ENCODE results near the gene MIB2.

The MIB2 gene

GRCh38 chr1:1614204-1614953, 921 bp upstream of the MIB2 start:
- peak; percentile 76 for DNase-seq (ENCODE audit: low spot score)

- no peak for DNase-seq (ENCODE audit: low spot score)
Measured at GRCh38 chr1:1614954-1615255, 395 bp upstream of the MIB2 start.

GRCh38 chr1:1616045-1616790, 918 bp downstream of the MIB2 start:
- peak; percentile 89 for DNase-seq (ENCODE audit: low spot score)

- DNase-seq (ENCODE audit: low spot score): no peak
Measured at GRCh38 chr1:1616838-1617237, 1.5 kb downstream of the MIB2 start.

- DNase-seq (ENCODE audit: low spot score): no peak
Measured at GRCh38 chr1:1617516-1617915, 2.2 kb downstream of the MIB2 start.

- DNase-seq (ENCODE audit: low spot score): no peak
Measured at GRCh38 chr1:1617925-1618324, 2.6 kb downstream of the MIB2 start.

GRCh38 chr1:1618396-1619068, 3.2 kb downstream of the MIB2 start:
- no peak for DNase-seq (ENCODE audit: low spot score)

- no peak for DNase-seq (ENCODE audit: low spot score)
Measured at GRCh38 chr1:1619917-1620361, 4.6 kb downstream of the MIB2 start.

GRCh38 chr1:1620433-1621139, 5.3 kb downstream of the MIB2 start:
- DNase-seq (ENCODE audit: low spot score): no peak

- no peak for DNase-seq (ENCODE audit: low spot score)
Measured at GRCh38 chr1:1621173-1622009, 6.1 kb downstream of the MIB2 start.

- no peak for DNase-seq (ENCODE audit: low spot score)
Measured at GRCh38 chr1:1622010-1622787, 6.9 kb downstream of the MIB2 start.

GRCh38 chr1:1622788-1623094, 7.4 kb downstream of the MIB2 start:
- DNase-seq (ENCODE audit: low spot score): no peak

- DNase-seq (ENCODE audit: low spot score): no peak
Measured at GRCh38 chr1:1623181-1623630, 7.9 kb downstream of the MIB2 start.

- DNase-seq (ENCODE audit: low spot score): no peak
Measured at GRCh38 chr1:1623631-1624442, 8.5 kb downstream of the MIB2 start.

GRCh38 chr1:1624443-1625403, 9.4 kb downstream of the MIB2 start:
- no peak for DNase-seq (ENCODE audit: low spot score)

GRCh38 chr1:1625404-1625775, 10.1 kb downstream of the MIB2 start:
- DNase-seq (ENCODE audit: low spot score): no peak

GRCh38 chr1:1625824-1626206, 10.5 kb downstream of the MIB2 start:
- DNase-seq (ENCODE audit: low spot score): no peak

- no peak for DNase-seq (ENCODE audit: low spot score)
Measured at GRCh38 chr1:1626207-1627141, 11.2 kb downstream of the MIB2 start.
